Breast epithelium (tissue), 4 donors: ENCODE data around the gene PDGFA. TPM values are rescaled to one million over a fixed set of nuclear protein-coding genes. Genes with fewer than 3 reads are reported as not detected.

Experiments used
- DNase-seq, 2 donors: peaks; one replicate each; pipeline ENCODE4 v3.0.0-alpha.2; 2019; ENCODE audit warnings: low spot score in 2 of 2
- H3K27ac ChIP-seq, 2 donors: fragments of 200-600 bp; sonication (generic) in 1 of 2; one replicate each; pipeline ENCODE4 v1.5.1; 2016 to 2019; ENCODE audit warnings: mild to moderate bottlenecking in 1 of 2
- H3K27me3 ChIP-seq, 2 donors: fragments of 200-600 bp; sonication (generic) in 1 of 2; one replicate each; pipeline versions ENCODE4 v1.5.1 to v1.6.0; 2017 to 2019; ENCODE audit warnings: control low read depth in 1 of 2, mild to moderate bottlenecking in 1 of 2
- H3K36me3 ChIP-seq: fragments of 200-600 bp; one replicate; pipeline ENCODE4 v1.5.1; 2019
- H3K4me1 ChIP-seq, 2 donors: fragments of 200-600 bp; sonication (generic); one replicate each; pipeline ENCODE4 v1.5.1; 2016 to 2019; ENCODE audit warnings: control low read depth in 1 of 2
- H3K4me3 ChIP-seq, 3 donors: fragments of 200-600 bp; sonication (generic); 1 replicate in 2 of 3; 2 replicates in 1 of 3; pipeline ENCODE4 v1.5.1; 2016 to 2019; ENCODE audit warnings: mild to moderate bottlenecking in 3 of 3, moderate library complexity in 2 of 3
- H3K9me3 ChIP-seq, 2 donors: fragments of 200-600 bp; sonication (generic) in 1 of 2; one replicate each; pipeline ENCODE4 v1.5.1; 2016 to 2019; ENCODE audit warnings: control low read depth in 1 of 2
- CTCF ChIP-seq, 3 donors: fragments of 450-650 bp; IDR thresholded peaks; one replicate each; pipeline ENCODE4 v1.5.1; 2016 to 2017; ENCODE audit warnings: antibody characterized with exemption in 3 of 3, mild to moderate bottlenecking in 3 of 3, moderate library complexity in 3 of 3
- POLR2A ChIP-seq: fragments of 450-650 bp; IDR thresholded peaks from one replicate; pipeline ENCODE4 v1.6.1; 2016; ENCODE audit warnings: antibody characterized with exemption, mild to moderate bottlenecking, moderate library complexity
- POLR2AphosphoS5 ChIP-seq, 3 donors: sonication (generic); formaldehyde crosslinking; IDR thresholded peaks; one replicate each; pipeline ENCODE4 v1.6.1; 2017; ENCODE audit warnings: antibody characterized with exemption in 3 of 3
- intact Hi-C: fragments of 100-400 bp; cut with DNase I; formaldehyde crosslinking; loops from one replicate; pipeline ENCODE4 v1.15.1; 2023; ENCODE audit warnings: low total_unique reads
- total RNA-seq, 3 donors: library from RNA; depleted of rRNA; stranded (reverse); fragments of >200 nt; gene quantifications; one replicate each; pipeline ENCODE4 v1.1.0, GENCODE V29; 2016

The PDGFA gene
- total RNA-seq, 3 donors from 2014 or later = 19.8 to 33.4 (median 31.2) TPM

- H3K36me3 ChIP-seq = no peaks in the 10 kb centered on the region
- peak in 1 of 2 donors; percentile 11 for DNase-seq
- intact Hi-C loops = no loop called here
- H3K9me3 ChIP-seq = peaks cover 6% of the 10 kb centered on the region in 2 donors
- H3K27ac ChIP-seq = no peak overlapping the region
- H3K27me3 ChIP-seq = peaks cover 0 to 15% of the 10 kb centered on the region in 2 donors
- TF ChIP-seq POLR2A (no peak), CTCF (IDR thresholded peaks at IDR 0.05) (no peak), POLR2AphosphoS5 (IDR thresholded peaks at IDR 0.05) (no peak)
- no peaks in the 10 kb centered on the region for H3K4me1 ChIP-seq
- H3K4me3 ChIP-seq = no peak overlapping the region
These were observed 41.9 kb downstream of the PDGFA start for GRCh38 chr7:477626-478220.

GRCh38 chr7:476736-477360 is 42.8 kb downstream of the PDGFA start:
- no peaks in the 10 kb centered on the region for H3K36me3 ChIP-seq
- no peak overlapping the region for H3K27ac ChIP-seq
- H3K9me3 ChIP-seq = peaks cover 6% of the 10 kb centered on the region in 2 donors
- intact Hi-C loops = no loop called here
- peak in 1 of 2 donors; percentile 12 for DNase-seq
- H3K4me1 ChIP-seq = peaks cover 0 to 4% of the 10 kb centered on the region in 2 donors
- no peak for TF ChIP-seq POLR2A
- no peak for TF ChIP-seq POLR2AphosphoS5 (IDR thresholded peaks at IDR 0.05)
- TF ChIP-seq CTCF (IDR thresholded peaks at IDR 0.05) = no peak
- H3K4me3 ChIP-seq = no peak overlapping the region
- H3K27me3 ChIP-seq = peaks cover 0 to 15% of the 10 kb centered on the region in 2 donors

- Histone ChIP-seq H3K27ac (no peak overlapping the region), H3K4me1 (peaks cover 0 to 4% of the 10 kb centered on the region in 2 donors), H3K36me3 (no peaks in the 10 kb centered on the region), H3K27me3 (peaks cover 0 to 11% of the 10 kb centered on the region in 2 donors), H3K4me3 (no peak overlapping the region), H3K9me3 (peaks cover 6% of the 10 kb centered on the region in 2 donors)
- intact Hi-C loops = no loop called here
- DNase-seq = peak in 1 of 2 donors; percentile 11
- no peak for TF ChIP-seq POLR2A
- TF ChIP-seq POLR2AphosphoS5 (IDR thresholded peaks at IDR 0.05) = no peak
- TF ChIP-seq CTCF (IDR thresholded peaks at IDR 0.05) = no peak
These were observed 43.6 kb downstream of the PDGFA start for GRCh38 chr7:475951-476441.

- no peak overlapping the region for H3K27ac ChIP-seq
- peaks cover 6% of the 10 kb centered on the region in 2 donors for H3K9me3 ChIP-seq
- DNase-seq = peak in 1 of 2 donors; percentile 12
- H3K27me3 ChIP-seq = peaks cover 0 to 8% of the 10 kb centered on the region in 2 donors
- TF ChIP-seq POLR2A (no peak), CTCF (IDR thresholded peaks at IDR 0.05) (no peak), POLR2AphosphoS5 (IDR thresholded peaks at IDR 0.05) (no peak)
- no peaks in the 10 kb centered on the region for H3K36me3 ChIP-seq
- intact Hi-C loops = no loop called here
- no peak overlapping the region for H3K4me3 ChIP-seq
- peaks cover 0 to 4% of the 10 kb centered on the region in 2 donors for H3K4me1 ChIP-seq
These were observed 44.3 kb downstream of the PDGFA start for GRCh38 chr7:475425-475728.
